WTC11 (cell line): ENCODE measurements around the gene FHOD3. TPM values are rescaled to one million over a fixed set of nuclear protein-coding genes. Genes with fewer than 3 reads are reported as not detected.

Experiments
- ATAC-seq: fragments of 200-7000 bp; cut with Tn5 transposase; 2 replicates; pipeline ENCODE4 v1.10.0; 2021; ENCODE audit warnings: mild to moderate bottlenecking, moderate library complexity
- CTCF ChIA-PET: fragments of 300-600 bp; sonication (Branson Sonifier 250); formaldehyde crosslinking; loops from one replicate; lab custom pipeline; 2021; ENCODE audit warnings: antibody characterized with exemption; lab: Charles Lee
- POLR2A ChIA-PET: fragments of 350-600 bp; sonication (Branson Sonifier 250); formaldehyde crosslinking; loops from one replicate; lab custom pipeline; 2021; ENCODE audit warnings: antibody characterized with exemption; lab: Charles Lee
- DNase-seq: peaks from one replicate; pipeline ENCODE4 v3.0.0; 2021; ENCODE audit warnings: low spot score
- H3K27ac Mint-ChIP-seq: 2 replicates; pipeline ENCODE4 v1.8.0; 2021; ENCODE audit warnings: mixed read lengths
- H3K27me3 Mint-ChIP-seq: 2 replicates; pipeline ENCODE4 v1.8.0; 2021; ENCODE audit warnings: low read depth, mild to moderate bottlenecking, moderate library complexity, mixed read lengths
- H3K36me3 Mint-ChIP-seq: 2 replicates; pipeline ENCODE4 v1.8.0; 2021; ENCODE audit warnings: mixed read lengths
- H3K4me1 Mint-ChIP-seq: 2 replicates; pipeline ENCODE4 v1.8.0; 2022; ENCODE audit warnings: mixed read lengths
- H3K4me3 Mint-ChIP-seq: 2 replicates; pipeline ENCODE4 v1.8.0; 2021; ENCODE audit warnings: mild to moderate bottlenecking, moderate library complexity, mixed read lengths
- H3K9me3 Mint-ChIP-seq: 2 replicates; pipeline ENCODE4 v1.8.0; 2021; ENCODE audit warnings: mixed read lengths
- EMX1 ChIP-seq: fragments of 250-450 bp; sonication (Bioruptor Pico); IDR thresholded peaks from 2 replicates; pipeline ENCODE4 v1.8.0; 2021; ENCODE audit warnings: mild to moderate bottlenecking
- ESRRA ChIP-seq: sonication (generic); formaldehyde crosslinking; IDR thresholded peaks from 2 replicates; pipeline ENCODE4 v1.8.1; 2022; ENCODE audit warnings: mild to moderate bottlenecking, missing genetic modification reagents, borderline replicate concordance
- KAT7 ChIP-seq: sonication (generic); formaldehyde crosslinking; IDR thresholded peaks from 2 replicates; pipeline ENCODE4 v1.8.1; 2023; ENCODE audit warnings: missing genetic modification reagents, mild to moderate bottlenecking, borderline replicate concordance
- MXD4 ChIP-seq: fragments of 250-450 bp; sonication (Bioruptor Pico); IDR thresholded peaks from 2 replicates; pipeline ENCODE4 v1.8.0; 2021; ENCODE audit warnings: mild to moderate bottlenecking, moderate library complexity, borderline replicate concordance
- NFATC4 ChIP-seq: fragments of 250-450 bp; sonication (Bioruptor Pico); IDR thresholded peaks from 2 replicates; pipeline ENCODE4 v1.9.0; 2021; ENCODE audit warnings: mild to moderate bottlenecking
- OVOL2 ChIP-seq: fragments of 250-450 bp; sonication (Bioruptor Pico); IDR thresholded peaks from 2 replicates; pipeline ENCODE4 v1.9.0; 2021; ENCODE audit warnings: mild to moderate bottlenecking, borderline replicate concordance
- SMAD3 ChIP-seq: sonication (generic); formaldehyde crosslinking; IDR thresholded peaks from 2 replicates; pipeline ENCODE4 v1.8.0; 2022; ENCODE audit warnings: missing genetic modification reagents, mild to moderate bottlenecking, borderline replicate concordance
- SMAD4 ChIP-seq: sonication (generic); formaldehyde crosslinking; IDR thresholded peaks from 2 replicates; pipeline ENCODE4 v1.8.0; 2022; ENCODE audit warnings: mild to moderate bottlenecking, missing genetic modification reagents
- SP1 ChIP-seq: sonication (generic); formaldehyde crosslinking; conservative IDR thresholded peaks from 2 replicates; pipeline ENCODE4 v1.8.1; 2022; ENCODE audit warnings: missing genetic modification reagents
- TCF7 ChIP-seq: sonication (generic); formaldehyde crosslinking; IDR thresholded peaks from 2 replicates; pipeline ENCODE4 v1.8.0; 2022; ENCODE audit warnings: mild to moderate bottlenecking, low read depth, missing genetic modification reagents, moderate library complexity
- TEAD4 ChIP-seq: sonication (generic); formaldehyde crosslinking; IDR thresholded peaks from 2 replicates; pipeline ENCODE4 v1.8.0; 2022; ENCODE audit warnings: mild to moderate bottlenecking, missing genetic modification reagents
- ZBTB21 ChIP-seq: sonication (generic); formaldehyde crosslinking; IDR thresholded peaks from 2 replicates; pipeline ENCODE4 v1.8.1; 2023; ENCODE audit warnings: mild to moderate bottlenecking, missing genetic modification reagents, borderline replicate concordance
- ZNF121 ChIP-seq: sonication (generic); formaldehyde crosslinking; IDR thresholded peaks from 2 replicates; pipeline ENCODE4 v1.8.0; 2023; ENCODE audit warnings: missing genetic modification reagents
- ZNF317 ChIP-seq: sonication (generic); formaldehyde crosslinking; IDR thresholded peaks from 2 replicates; pipeline ENCODE4 v1.8.1; 2023; ENCODE audit warnings: low read depth, mild to moderate bottlenecking, moderate library complexity, missing genetic modification reagents, borderline replicate concordance
- total RNA-seq: library from RNA; stranded (reverse); gene quantifications from 3 replicates; pipeline ENCODE4 v1.2.3, GENCODE V29; 2021
- TF ChIP-seq, protein P1 (sequence below): sonication (generic); formaldehyde crosslinking; IDR thresholded peaks from 2 replicates; pipeline ENCODE4 v1.8.1; 2022; ENCODE audit warnings: low read depth, missing genetic modification reagents, borderline replicate concordance
- TF ChIP-seq, protein P2 (sequence below): fragments of 250-450 bp; sonication (Bioruptor Pico); conservative IDR thresholded peaks from 2 replicates; pipeline ENCODE4 v1.9.0; 2021; ENCODE audit warnings: mild to moderate bottlenecking
- TF ChIP-seq, protein P3 (sequence below): sonication (generic); formaldehyde crosslinking; IDR thresholded peaks from 2 replicates; pipeline ENCODE4 v1.8.0; 2022; ENCODE audit warnings: mild to moderate bottlenecking, missing genetic modification reagents
- TF ChIP-seq, protein P4 (sequence below): fragments of 200-600 bp; IDR thresholded peaks from 2 replicates; pipeline ENCODE4 v1.8.0; 2022; ENCODE audit warnings: antibody characterized with exemption
- TF ChIP-seq, protein P5 (sequence below): sonication (generic); formaldehyde crosslinking; conservative IDR thresholded peaks from 2 replicates; pipeline ENCODE4 v1.8.1; 2023; ENCODE audit warnings: mild to moderate bottlenecking, low read depth, missing genetic modification reagents, moderate library complexity
- TF ChIP-seq, protein P6 (sequence below): sonication (generic); formaldehyde crosslinking; IDR thresholded peaks from 2 replicates; pipeline ENCODE4 v1.8.1; 2023; ENCODE audit warnings: mild to moderate bottlenecking, moderate library complexity, missing genetic modification reagents

FHOD3 gene
- total RNA-seq, 1 experiment from 2014 or later = 3.8 TPM

DNA sequence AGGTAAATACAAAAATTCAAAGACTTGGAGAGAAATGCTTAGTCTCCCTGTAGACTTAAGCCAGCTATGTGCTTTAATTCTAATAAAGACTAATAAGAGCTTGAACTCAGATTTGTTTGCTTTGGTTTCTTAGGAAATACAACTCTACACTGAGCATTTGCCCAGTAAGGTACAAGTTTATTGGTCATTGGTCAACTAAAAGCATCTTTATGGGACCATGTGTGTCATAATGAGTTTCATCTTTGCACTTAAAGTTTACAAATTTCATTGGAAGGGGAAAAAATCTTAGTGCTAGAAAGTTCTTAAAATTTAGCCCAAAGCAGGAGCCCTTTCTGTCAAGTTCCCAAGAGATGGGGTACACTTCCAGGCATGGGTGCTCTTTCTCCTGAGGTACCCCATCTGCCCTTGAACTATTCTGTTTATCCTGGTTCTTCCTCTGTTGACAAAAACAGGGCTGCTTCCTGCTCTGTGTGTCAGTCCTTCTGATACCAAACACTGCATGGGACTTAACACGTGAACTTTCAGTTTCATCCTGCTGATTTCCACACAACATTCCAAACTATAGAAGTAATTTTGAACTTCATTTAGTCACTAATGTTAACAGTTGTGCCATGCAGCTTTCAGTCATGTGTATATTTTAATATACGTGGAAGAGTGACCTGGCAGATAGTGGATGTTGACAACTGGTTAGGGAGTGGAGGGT lies 331.1 kb downstream of the FHOD3 start:
- Mint-ChIP-seq H3K27ac (no peak overlapping the region), H3K4me1 (peaks cover under 1% of the 10 kb centered on the region), H3K9me3 (no peaks in the 10 kb centered on the region), H3K36me3 (no peaks in the 10 kb centered on the region), H3K27me3 (no peaks in the 10 kb centered on the region), H3K4me3 (no peak overlapping the region)
- no peak for ATAC-seq
- TF ChIP-seq ZBTB21 (CRISPR knock-in tag) = no peak
- TF ChIP-seq ZNF317 (CRISPR knock-in tag) = no peak
- no peak for TF ChIP-seq SMAD4 (CRISPR knock-in tag)
- TF ChIP-seq TCF7 = no peak
- TF ChIP-seq, protein P1, sequence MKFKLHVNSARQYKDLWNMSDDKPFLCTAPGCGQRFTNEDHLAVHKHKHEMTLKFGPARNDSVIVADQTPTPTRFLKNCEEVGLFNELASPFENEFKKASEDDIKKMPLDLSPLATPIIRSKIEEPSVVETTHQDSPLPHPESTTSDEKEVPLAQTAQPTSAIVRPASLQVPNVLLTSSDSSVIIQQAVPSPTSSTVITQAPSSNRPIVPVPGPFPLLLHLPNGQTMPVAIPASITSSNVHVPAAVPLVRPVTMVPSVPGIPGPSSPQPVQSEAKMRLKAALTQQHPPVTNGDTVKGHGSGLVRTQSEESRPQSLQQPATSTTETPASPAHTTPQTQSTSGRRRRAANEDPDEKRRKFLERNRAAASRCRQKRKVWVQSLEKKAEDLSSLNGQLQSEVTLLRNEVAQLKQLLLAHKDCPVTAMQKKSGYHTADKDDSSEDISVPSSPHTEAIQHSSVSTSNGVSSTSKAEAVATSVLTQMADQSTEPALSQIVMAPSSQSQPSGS (CRISPR knock-in tag) = no peak
- TF ChIP-seq SMAD3 (CRISPR knock-in tag) = no peak
- TF ChIP-seq EMX1 (CRISPR knock-in tag) = no peak
- TF ChIP-seq OVOL2 (CRISPR knock-in tag) = no peak
- ChIA-PET CTCF (no interaction called here), POLR2A (no interaction called here)
- no peak for DNase-seq

DNA sequence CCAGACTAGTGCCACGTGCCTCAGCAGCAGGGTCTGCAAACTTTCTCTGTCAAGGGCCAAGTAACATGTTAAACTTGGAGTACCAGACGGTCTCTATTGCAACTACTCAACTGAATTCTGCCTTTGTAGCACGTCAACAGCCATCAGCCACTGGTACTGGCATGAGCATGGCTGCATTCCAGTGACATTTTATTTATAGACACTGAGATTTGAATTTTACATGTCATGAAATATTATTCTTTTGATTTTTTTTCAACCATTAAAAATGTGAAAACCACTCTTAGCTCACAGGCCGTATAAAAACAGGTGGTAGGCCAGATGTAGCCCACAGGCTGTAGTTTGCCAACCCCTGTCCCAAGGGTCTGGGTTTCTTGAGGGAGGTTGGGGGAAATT lies 331.6 kb downstream of the FHOD3 start:
- Mint-ChIP-seq H3K9me3 (no peaks in the 10 kb centered on the region), H3K27ac (no peak overlapping the region), H3K4me1 (peaks cover 6% of the 10 kb centered on the region), H3K27me3 (no peaks in the 10 kb centered on the region), H3K36me3 (no peaks in the 10 kb centered on the region), H3K4me3 (no peak overlapping the region)
- ATAC-seq = no peak
- ChIA-PET POLR2A (no interaction called here), CTCF (no interaction called here)
- no peak for DNase-seq
- TF ChIP-seq, protein P2, sequence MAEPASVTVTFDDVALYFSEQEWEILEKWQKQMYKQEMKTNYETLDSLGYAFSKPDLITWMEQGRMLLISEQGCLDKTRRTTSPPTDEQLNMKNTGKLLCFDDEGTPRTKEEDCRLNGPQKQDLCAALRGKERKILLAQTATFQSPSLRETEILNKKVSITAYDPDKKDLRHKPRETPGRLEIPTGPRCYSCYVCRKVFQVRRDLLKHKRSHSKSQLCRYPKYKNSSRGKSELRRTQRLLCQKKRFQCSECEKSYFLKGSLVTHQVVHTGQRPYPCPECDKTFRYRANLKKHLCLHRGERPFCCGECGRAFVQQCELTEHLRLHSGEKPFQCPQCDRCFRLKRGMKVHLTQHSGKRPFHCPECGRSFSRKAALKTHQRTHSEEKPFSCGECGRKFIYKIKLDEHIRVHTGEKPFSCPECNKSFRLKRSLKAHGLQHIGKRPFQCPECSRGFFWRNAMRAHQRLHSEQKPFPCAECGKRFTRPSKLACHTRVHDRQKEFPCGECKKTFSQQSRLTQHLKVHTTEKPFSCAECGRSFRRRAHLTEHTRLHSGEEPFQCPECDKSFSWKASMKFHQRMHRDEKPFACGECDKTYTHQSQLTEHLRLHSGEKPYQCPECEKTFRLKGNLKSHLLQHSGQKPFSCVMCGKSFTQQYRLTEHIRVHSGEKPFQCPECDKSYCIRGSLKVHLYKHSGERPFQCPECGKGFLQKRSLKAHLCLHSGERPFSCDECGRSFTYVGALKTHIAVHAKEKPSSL (CRISPR knock-in tag) = no peak
- TF ChIP-seq MXD4 (CRISPR knock-in tag) (no peak), TEAD4 (CRISPR knock-in tag) (no peak), OVOL2 (CRISPR knock-in tag) (no peak), NFATC4 (CRISPR knock-in tag) (no peak), SP1 (CRISPR knock-in tag) (no peak), ZNF317 (CRISPR knock-in tag) (no peak), ESRRA (CRISPR knock-in tag) (no peak), ZNF121 (CRISPR knock-in tag) (no peak), KAT7 (CRISPR knock-in tag) (no peak)
- TF ChIP-seq, protein P3, sequence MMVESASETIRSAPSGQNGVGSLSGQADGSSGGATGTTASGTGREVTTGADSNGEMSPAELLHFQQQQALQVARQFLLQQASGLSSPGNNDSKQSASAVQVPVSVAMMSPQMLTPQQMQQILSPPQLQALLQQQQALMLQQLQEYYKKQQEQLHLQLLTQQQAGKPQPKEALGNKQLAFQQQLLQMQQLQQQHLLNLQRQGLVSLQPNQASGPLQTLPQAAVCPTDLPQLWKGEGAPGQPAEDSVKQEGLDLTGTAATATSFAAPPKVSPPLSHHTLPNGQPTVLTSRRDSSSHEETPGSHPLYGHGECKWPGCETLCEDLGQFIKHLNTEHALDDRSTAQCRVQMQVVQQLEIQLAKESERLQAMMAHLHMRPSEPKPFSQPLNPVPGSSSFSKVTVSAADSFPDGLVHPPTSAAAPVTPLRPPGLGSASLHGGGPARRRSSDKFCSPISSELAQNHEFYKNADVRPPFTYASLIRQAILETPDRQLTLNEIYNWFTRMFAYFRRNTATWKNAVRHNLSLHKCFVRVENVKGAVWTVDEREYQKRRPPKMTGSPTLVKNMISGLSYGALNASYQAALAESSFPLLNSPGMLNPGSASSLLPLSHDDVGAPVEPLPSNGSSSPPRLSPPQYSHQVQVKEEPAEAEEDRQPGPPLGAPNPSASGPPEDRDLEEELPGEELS = no peak
- TF ChIP-seq, protein P4, sequence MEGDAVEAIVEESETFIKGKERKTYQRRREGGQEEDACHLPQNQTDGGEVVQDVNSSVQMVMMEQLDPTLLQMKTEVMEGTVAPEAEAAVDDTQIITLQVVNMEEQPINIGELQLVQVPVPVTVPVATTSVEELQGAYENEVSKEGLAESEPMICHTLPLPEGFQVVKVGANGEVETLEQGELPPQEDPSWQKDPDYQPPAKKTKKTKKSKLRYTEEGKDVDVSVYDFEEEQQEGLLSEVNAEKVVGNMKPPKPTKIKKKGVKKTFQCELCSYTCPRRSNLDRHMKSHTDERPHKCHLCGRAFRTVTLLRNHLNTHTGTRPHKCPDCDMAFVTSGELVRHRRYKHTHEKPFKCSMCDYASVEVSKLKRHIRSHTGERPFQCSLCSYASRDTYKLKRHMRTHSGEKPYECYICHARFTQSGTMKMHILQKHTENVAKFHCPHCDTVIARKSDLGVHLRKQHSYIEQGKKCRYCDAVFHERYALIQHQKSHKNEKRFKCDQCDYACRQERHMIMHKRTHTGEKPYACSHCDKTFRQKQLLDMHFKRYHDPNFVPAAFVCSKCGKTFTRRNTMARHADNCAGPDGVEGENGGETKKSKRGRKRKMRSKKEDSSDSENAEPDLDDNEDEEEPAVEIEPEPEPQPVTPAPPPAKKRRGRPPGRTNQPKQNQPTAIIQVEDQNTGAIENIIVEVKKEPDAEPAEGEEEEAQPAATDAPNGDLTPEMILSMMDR = no peak
- TF ChIP-seq, protein P5, sequence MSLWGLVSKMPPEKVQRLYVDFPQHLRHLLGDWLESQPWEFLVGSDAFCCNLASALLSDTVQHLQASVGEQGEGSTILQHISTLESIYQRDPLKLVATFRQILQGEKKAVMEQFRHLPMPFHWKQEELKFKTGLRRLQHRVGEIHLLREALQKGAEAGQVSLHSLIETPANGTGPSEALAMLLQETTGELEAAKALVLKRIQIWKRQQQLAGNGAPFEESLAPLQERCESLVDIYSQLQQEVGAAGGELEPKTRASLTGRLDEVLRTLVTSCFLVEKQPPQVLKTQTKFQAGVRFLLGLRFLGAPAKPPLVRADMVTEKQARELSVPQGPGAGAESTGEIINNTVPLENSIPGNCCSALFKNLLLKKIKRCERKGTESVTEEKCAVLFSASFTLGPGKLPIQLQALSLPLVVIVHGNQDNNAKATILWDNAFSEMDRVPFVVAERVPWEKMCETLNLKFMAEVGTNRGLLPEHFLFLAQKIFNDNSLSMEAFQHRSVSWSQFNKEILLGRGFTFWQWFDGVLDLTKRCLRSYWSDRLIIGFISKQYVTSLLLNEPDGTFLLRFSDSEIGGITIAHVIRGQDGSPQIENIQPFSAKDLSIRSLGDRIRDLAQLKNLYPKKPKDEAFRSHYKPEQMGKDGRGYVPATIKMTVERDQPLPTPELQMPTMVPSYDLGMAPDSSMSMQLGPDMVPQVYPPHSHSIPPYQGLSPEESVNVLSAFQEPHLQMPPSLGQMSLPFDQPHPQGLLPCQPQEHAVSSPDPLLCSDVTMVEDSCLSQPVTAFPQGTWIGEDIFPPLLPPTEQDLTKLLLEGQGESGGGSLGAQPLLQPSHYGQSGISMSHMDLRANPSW (CRISPR knock-in tag) = no peak
- TF ChIP-seq, protein P6, sequence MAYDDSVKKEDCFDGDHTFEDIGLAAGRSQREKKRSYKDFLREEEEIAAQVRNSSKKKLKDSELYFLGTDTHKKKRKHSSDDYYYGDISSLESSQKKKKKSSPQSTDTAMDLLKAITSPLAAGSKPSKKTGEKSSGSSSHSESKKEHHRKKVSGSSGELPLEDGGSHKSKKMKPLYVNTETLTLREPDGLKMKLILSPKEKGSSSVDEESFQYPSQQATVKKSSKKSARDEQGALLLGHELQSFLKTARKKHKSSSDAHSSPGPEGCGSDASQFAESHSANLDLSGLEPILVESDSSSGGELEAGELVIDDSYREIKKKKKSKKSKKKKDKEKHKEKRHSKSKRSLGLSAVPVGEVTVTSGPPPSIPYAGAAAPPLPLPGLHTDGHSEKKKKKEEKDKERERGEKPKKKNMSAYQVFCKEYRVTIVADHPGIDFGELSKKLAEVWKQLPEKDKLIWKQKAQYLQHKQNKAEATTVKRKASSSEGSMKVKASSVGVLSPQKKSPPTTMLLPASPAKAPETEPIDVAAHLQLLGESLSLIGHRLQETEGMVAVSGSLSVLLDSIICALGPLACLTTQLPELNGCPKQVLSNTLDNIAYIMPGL = no peak
